ENCODE data around the gene DLX6.

Gene DLX6

DNA sequence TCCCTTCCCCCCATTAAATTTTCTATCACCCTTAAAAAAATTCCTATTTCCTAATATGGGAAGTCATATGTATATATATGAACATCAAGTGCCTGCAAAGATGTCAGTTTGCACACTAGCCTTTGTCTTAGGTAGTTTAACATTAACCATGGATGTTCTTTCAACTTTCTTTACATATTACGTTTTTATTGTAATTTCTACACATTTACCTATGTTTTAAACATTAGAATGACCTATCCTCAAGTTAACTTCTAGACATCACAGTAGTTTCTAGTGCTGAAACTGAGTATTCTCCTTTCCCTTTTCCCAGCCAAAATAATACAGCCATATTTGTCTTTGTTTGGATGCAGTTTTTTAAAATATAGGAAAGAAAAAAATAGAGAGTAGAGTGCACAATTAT is 5.8 kb downstream of the DLX6 start:
- no peak for DNase-seq (ENCODE audit: low read depth)

- no peak for DNase-seq (ENCODE audit: low read depth)
These were observed 6.4 kb downstream of the DLX6 start for GRCh38 chr7:97011536-97012364.

- no peak for DNase-seq (ENCODE audit: low read depth)
These were observed 7.2 kb downstream of the DLX6 start for GRCh38 chr7:97012365-97013133.

DNA sequence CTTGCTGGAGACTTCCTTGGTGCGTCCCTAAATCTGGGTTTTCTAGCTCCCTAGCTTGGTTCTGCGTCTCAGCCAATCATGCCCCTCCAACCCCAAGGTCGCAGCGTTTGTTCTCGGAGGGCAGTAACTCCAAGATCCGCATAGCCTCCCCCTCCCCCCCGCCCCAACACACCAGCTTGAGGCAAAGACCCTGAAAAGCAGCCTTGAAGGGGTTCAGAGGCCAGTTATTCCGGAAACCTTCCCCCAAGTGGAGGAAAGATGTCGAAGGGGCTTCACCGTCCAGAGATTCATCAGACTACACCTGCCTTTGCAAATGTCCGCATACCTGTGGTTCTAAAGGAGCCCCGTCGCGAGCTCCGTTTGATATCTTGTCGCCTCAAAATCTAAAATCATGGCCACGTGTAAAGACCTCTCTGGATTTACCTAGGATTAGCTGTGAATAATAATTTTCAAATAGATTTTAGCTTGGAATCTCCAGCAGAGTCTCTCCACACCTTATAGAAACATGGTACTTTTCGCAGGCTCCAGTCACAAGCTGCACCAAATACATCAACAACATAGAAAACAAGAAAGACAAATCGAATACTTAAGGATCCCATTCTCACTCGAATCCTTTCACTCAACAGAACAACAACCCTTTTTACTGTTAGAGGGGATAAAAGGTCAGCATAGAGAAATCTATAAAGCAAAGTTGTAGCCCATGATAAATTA is 7.9 kb downstream of the DLX6 start:
- DNase-seq (ENCODE audit: low read depth), result no peak

GRCh38 chr7:97013845-97014134 is 8.4 kb downstream of the DLX6 start:
- DNase-seq (ENCODE audit: low read depth), result no peak

DNA sequence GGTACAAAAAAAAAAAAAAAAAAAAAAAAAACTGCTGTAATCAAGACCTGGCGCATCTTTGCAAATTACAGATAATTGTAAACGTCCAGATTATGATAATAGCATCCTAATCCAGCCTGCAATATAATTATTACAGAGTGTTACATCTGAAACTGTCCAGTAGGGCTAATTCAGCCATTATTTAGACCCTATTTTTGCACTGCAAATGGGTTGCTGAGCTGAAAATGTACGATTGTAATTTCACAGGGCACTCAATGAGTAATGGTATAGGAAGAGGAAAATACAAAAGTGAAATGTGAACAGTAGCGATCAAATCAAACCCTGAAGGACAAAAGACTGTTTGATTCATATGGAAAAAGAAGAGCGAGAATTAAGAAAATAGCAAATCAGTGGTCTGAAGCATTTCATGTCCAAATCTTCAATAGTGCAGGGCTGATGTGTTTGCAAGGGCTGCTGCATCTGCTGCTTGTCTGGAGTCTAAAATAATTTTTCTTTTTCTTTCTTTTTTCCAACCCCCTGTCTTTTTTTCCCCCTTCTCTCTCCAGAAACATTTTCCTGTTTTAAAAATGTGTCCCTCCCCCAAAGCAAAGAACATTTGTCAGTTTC is 8.9 kb downstream of the DLX6 start:
- DNase-seq (ENCODE audit: low read depth), result no peak

- DNase-seq (ENCODE audit: low read depth), result no peak
These were observed 9.9 kb downstream of the DLX6 start for GRCh38 chr7:97015279-97015678.

- no peak for DNase-seq (ENCODE audit: low read depth)
These were observed 10.5 kb downstream of the DLX6 start for GRCh38 chr7:97015756-97016380.

DNA sequence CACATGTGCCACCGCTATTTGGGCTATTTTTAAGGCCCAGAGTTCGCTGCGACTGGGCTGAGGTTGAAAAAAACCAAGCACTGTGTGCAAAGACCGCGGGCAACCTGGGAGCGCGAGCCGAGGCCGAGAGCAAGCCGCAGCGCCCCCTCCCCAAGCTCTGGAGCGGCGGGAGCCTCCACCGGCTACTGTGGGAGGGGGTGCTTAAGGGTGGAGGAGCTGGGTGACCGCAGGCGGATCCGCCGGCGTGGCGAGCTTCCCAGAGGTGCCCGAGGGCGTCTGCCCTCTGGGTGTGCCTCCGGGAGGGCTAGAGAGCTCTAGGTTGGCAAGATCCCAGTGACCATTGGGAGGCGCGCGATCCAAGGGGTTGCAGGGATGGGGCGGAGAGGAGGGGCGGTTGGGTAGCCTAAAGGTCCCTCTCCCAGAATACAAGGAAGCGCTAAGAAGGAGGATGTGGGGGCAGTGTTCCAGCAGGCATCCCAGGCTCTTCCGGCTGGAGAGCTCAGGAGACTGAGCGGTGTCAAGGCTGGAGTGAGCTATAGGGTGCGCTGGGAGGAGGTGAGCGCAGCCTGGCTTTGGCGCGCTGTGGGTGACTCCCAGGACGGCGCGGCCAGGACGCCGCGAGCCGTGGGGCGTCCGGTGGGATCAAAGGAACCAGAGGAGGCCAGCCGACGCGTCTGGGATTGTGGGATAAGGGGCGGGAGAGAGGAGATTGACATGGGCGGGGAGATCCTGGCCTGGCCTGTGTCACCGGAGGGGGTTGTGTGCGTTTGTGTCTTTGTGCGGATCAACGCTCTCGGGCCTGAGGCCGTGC is 11.2 kb downstream of the DLX6 start:
- DNase-seq (ENCODE audit: low read depth), result no peak

DNA sequence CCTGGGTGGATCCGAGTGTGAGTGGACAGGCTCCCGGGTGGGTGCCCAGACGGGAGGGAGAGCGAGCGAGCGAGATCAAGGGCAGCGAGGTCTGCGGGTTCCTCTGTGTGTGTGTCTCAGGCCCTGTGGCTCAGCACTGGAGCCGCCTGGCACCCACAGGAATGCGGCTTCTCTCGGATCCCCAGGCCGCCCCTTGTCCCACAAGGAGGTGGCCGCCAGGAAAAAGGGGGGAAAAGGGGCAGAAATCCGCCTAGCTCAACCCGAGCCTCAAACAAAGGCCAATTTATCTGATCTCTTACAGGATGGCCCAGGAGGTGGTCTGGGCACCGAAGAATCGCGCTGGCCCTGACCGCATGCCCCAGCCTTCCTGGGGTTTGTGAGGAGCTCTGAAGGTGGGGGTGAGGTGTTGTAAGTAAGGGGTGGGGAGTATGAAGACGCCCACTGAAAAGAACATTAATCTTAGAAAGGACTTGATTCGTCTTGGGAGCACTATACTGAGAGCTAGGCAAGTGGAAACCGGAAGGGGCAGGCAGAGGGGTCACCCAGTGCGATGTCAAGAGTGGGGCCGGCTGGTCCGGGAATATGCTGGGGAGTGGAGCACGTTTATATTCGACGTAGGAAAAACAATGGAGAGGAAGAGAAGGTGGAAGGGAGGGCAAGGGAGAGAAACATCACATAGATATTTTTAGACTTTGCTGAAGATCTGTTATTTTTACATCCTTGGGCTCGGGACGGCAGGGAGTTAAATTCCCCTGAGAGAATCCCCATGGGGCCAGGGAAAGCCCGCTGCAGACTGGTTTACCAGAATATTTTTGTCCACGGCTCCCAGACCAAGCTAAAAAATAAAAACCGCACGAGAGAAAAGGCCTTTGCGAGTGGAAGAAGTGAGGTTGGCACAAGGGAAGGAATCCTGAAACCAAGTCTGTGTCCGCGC is 12.1 kb downstream of the DLX6 start:
- no peak for DNase-seq (ENCODE audit: low read depth)

- DNase-seq (ENCODE audit: low read depth), result no peak
These were observed 12.8 kb downstream of the DLX6 start for GRCh38 chr7:97018126-97018601.

DNA sequence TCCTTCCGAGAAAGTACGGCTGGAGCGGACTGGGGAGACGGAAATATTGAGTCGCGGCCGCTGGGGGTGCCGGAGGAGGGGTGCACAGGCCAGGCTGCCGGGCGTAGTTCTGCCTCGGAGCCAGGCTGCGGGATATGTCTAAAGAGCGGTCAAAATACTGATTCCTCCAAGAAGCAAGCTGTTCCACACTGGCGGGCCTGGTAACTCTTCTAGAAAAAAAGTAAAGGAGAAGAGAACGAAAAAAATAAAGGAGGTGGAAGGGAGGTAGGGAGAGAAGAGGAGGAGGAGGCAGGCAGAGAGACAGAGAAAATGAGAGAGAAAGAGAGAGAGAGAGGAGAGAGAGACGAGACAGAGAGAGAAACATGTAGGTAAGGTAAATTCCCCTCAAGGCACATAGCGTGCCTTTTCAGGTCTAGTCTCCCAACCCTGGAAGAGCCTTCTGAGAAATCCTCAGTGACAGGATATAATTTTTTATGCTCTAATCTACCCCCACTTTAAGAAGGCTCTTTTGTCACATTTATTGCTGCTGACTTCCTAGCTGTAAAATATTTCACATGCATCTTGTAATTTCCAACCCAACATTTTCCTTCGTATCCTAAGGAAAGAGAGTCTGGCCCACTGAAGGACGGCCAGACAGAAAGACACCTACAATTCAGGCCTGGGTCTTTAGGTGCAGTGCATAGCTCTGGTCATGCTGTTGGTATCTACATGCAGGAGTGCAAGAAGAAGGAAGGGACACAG is 13.6 kb downstream of the DLX6 start:
- no peak for DNase-seq (ENCODE audit: low read depth)

DNA sequence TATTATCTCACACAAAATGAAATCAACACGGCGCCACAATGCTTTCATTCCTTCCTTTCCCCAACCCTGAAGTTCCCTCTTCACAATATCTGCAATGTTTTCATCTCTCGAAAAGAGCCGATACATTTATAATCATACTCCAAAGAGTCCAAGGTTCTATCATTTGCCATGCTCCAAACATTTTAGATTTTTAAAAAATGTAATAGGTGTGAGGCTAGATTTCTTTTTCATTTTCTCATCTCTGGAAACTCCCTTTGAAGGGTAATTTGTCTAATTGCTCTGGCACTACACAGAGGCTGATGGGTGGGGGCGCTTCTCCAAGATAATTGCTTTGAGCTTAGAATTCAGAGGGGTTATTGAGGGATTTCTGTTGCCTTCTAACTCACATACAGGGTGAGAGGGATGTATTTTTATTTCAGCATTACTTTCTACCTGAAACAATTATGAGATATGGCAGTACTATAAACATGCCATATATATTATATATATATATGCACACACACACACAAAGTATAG is 14.4 kb downstream of the DLX6 start:
- no peak for DNase-seq (ENCODE audit: low read depth)

DNA sequence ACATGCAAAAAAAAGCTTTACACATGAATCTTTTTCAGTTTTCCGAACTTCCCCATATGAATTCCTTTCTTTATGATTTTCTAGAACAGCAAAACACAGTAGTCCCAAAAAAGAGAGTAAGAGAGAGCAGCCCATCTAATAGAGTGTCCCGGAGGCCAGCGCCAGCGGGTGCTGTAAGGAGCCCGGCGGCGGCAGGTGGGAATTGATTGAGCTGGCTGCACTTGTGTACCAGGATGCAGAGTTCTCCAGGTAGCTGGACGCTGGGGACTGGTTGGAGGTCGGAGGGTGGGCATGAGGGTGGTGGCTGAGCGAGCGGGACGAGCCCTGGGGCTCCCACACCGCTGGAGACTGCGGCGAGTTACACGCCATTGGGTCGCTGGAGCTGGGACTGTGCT is 15.2 kb downstream of the DLX6 start:
- no peak for DNase-seq (ENCODE audit: low read depth)

DNA sequence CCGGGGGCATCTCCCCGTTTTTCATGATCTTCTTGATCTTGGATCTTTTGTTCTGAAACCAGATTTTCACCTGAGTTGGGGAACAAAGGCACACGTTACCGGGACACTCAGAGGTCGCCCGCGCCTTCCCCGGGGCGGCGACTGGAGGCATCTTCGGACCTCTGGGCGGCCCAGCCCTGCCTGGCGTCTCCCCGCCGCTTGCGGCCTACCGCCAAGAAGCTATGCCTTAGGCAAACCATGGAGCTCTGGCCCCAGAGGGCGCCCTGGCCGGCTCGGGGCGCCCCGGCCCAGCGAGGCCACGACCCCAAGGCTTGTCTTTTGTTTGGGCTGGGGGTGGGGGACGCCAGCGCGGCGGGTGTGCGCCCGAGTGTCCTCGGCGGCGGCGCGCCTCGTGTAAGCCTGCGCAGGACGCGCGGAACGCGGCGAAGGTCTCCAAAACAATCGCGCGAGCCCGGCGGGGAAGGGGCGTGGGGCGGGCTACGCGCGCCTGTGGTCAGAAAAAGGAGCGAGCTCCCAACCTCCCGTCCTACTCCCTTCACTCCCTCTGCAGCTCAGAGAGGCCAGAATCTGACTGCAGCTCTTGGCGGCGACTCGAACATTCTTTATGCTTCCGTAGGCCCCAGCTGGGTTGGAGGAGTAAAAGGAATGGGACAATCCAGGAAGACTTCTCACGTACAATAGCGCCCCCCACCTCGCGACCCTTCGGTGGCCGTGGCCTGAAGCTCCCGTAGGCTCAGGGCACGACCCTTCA is 15.8 kb downstream of the DLX6 start:
- no peak for DNase-seq (ENCODE audit: low read depth)

DNA sequence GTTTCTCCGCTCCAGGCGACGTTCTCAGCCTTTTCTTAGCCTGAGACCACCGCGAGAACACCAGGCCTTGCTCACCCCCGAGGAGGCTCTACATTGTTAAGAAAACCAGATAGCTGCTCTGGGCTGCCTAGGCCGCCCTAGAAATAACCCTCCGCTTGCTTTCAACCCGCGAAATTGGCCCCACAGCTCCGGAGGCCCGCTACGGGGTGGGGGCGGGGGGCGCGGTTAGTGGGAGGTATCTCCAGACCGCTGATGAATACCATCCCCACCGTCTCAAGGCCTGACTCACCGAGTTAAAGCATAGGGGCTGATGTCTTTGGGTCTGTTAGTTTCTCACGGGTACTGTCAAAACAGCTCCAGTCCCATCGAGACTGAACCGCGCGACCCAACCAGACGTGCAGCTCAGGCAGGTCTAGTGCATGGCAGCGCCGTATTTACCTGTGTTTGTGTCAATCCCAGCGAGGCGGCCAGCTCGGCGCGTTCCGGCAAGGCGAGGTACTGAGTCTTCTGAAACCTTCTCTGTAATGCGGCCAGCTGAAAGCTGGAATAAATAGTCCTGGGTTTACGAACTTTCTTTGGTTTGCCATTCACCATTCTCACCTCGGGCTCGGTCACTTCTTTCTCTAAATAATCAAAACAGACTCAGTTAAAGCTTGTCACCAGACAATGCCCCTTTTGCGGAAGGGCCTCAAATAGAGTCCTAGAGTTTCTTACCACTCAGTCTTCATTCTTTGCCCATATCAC is 16.6 kb downstream of the DLX6 start:
- no peak for DNase-seq (ENCODE audit: low read depth)

DNA sequence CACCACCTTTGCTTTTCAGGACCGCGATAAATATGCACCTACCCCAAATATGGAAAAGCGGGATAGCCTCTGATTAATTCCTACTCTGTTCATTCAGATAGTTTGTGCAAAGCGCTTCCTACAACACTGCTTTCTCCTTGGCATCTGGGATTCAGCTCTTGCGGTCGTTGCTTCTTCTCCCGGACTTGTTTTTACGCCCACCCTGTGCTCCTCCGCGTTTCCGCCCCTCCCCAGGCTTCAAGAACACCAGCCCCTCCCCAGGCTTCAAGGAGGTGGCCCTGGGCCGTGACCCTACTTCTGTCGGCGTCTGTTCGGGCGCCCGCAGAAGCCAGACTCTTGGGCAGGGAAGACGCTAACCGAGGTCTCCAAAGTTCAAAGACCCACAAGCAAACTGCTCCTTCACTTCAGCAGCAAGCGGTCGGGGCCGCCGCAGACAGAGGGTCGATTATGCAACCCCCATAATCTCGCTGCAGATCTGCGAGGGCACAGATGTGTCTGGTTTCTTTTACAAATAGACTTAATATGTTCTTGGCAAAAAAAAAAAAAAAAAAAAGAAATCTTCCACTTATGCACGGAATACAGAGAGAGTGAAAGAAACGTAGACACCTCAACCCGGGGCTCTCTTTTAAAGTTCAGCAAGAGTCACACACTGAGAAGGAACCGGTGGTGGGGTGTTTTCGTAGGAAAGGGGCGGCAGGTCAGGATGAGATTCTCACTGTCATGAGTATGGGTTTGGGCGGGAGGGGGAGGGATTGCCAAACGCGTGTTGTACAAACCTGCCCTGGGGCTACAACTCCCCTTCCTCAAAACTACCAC is 17.3 kb downstream of the DLX6 start:
- DNase-seq (ENCODE audit: low read depth), result no peak
